A549 treated with CORT108297 at 1 μM for 4 hours (cell line): Measurements from ENCODE around the gene NIT2. TPM values are rescaled to one million over a fixed set of nuclear protein-coding genes. Genes with fewer than 3 reads are reported as not detected.

ENCODE experiments used
- total RNA-seq: library from RNA; stranded (reverse); fragments of 200-300 nt; extraction: Qiagen RNA extraction; gene quantifications from 5 replicates; pipeline ENCODE4 v1.2.3, GENCODE V29; 2022

Gene NIT2, protein sequence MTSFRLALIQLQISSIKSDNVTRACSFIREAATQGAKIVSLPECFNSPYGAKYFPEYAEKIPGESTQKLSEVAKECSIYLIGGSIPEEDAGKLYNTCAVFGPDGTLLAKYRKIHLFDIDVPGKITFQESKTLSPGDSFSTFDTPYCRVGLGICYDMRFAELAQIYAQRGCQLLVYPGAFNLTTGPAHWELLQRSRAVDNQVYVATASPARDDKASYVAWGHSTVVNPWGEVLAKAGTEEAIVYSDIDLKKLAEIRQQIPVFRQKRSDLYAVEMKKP
- 69.2 to 91.5 TPM (median 87.1 TPM) in 5 replicates for total RNA-seq

DNA sequence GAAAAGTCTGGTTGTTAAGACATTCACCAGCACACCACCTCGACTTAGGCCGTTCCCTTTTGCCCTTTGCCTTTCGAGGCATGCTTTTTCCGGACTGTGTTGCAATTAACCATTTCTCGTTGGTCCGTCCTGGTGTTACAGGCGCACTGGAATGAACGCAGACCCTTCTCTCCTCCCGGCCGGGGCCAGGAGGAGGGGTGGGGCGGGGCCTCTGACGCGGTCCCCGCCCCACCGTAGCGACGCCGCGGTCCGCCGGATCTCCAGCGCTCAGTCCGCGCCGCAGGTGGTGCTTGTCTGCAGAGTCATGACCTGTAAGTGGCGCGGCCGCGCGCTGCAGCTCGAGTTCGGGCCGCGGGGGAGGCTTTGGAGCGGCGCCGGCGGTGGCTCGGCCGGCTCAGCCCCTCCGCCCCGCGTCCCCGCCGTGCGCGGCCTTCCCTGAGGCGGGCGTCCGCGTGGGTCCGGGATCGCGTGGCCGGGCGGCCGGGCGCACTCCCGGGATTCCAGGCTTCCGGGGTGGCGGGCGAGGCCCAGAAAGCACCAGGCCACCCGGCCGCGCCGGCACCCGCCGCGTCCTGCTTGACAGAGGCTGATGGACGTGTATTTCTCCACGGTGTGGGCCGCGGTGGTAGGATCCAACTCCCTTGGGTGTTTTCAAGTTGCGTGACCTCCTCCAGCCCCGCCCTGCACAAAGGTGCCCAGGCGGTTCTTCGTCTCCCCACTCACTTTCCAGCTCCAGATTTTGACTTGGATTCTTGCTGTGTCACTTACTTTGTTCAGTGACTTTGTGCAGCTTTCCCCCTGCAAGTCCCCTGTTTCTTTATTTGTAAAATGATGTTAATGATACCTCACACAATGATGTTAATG, at the start of gene NIT2:
Gene NIT2 (plus strand): TSS at position 270 of the 864 bp plus-strand sequence. CDS start 35 bp downstream, at position 305.

DNA sequence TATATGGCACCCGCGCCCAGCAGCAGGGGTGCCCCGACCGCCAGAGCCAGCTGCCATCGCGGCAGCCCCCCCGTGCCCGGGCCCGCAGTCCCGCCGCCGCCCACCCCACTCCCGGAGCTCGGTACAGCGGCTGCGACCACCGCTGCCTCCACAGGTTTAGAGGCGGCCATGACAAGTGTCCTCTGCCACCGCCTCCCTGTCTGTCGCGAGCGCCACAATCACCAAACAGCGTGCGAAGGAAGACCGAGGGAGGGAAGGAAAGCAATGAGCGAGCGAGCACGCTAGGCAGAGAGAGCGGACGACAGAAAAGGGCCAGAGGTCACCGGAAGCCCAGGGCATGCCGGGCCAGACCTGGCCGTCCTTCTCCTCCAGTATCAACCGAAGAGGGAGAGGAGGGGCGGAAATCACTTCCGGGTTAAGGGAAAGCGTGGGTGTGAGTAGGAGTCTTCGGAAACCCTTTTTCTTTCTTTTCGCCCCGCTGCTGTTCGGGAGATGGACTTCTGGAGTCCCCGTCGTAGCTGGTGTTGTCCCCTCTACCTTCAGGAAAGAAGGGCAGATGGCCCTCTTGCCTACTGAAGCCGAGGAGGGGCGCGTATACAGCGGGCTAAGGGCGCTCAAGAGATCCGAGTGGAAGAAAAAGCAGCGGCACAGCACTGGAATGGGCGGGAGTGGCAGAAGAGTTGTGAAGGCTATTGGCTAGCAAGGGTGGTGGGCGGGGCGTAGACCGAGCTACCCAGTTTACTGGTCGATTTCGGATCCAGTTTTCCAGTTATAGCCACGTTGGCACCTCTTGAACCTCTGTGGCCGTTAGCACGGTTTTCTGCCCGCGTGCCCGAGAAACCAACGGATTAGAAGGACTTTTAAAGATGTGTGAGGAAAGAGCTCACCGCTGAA, 66.5 kb downstream of the NIT2 start, which contains the start of the genes LNP1 and TOMM70:
Gene LNP1 (plus strand): TSS at position 760 of the 894 bp plus-strand sequence. CDS start 28,191 bp downstream, outside the sequence.
Gene TOMM70 (minus strand): TSS at position 310 of the 894 bp plus-strand sequence. CDS start 140 bp downstream, at position 170.

Other genes with a start within 250 kb of the NIT2 start
- 0.03 to 0.18 TPM (median 0.09 TPM) in 5 replicates for gene FILIP1L, start 220.3 kb upstream of the NIT2 start, total RNA-seq
- 12.2 to 14.3 TPM (median 12.9 TPM) in 5 replicates for gene TBC1D23, start 73.8 kb upstream of the NIT2 start, total RNA-seq
- 46.6 to 59.1 TPM (median 47.4 TPM) in 5 replicates for gene TOMM70, start 66.3 kb downstream of the NIT2 start, total RNA-seq
- 0.73 to 0.95 TPM (median 0.77 TPM) in 5 replicates for gene LNP1, start 66.8 kb downstream of the NIT2 start, total RNA-seq
- 2.0 to 2.4 TPM (median 2.4 TPM) in 5 replicates for gene TMEM45A, start 157.9 kb downstream of the NIT2 start, total RNA-seq